NT2/D1 (cell line): ENCODE results near the gene SFXN5.

Experiments
- DNase-seq: peaks from one replicate; pipeline ENCODE4 v3.0.0-alpha.2; 2011; ENCODE audit warnings: low read depth, low spot score
- H3K27me3 ChIP-seq: 2 replicates; pipeline ENCODE4 v1.6.0; 2011; ENCODE audit warnings: mild to moderate bottlenecking; ENCODE audit not compliant: insufficient read length, insufficient read depth
- H3K36me3 ChIP-seq: 2 replicates; pipeline ENCODE4 v1.6.1; 2011; ENCODE audit warnings: mild to moderate bottlenecking, low read length, mixed read lengths; ENCODE audit not compliant: insufficient read depth, insufficient read length
- H3K4me1 ChIP-seq: 2 replicates; pipeline ENCODE4 v1.5.1; 2011; ENCODE audit not compliant: insufficient read depth, insufficient read length
- H3K4me3 ChIP-seq: 2 replicates; pipeline ENCODE4 v1.5.1; 2011; ENCODE audit warnings: low read depth; ENCODE audit not compliant: insufficient read length
- H3K9ac ChIP-seq: 2 replicates; pipeline ENCODE4 v1.6.0; 2011; ENCODE audit warnings: low read depth; ENCODE audit not compliant: insufficient read length
- H3K9me3 ChIP-seq: 2 replicates; pipeline ENCODE4 v1.5.1; 2011; ENCODE audit warnings: mild to moderate bottlenecking, low read length; ENCODE audit not compliant: insufficient read depth
- SUZ12 ChIP-seq: IDR thresholded peaks from 2 replicates; pipeline ENCODE4 v1.6.1; 2011; ENCODE audit not compliant: insufficient read length, insufficient read depth; ENCODE audit errors: extremely low read depth
- YY1 ChIP-seq: IDR thresholded peaks from 2 replicates; pipeline ENCODE4 v1.6.1; 2011; ENCODE audit not compliant: insufficient read length, insufficient read depth
- ZNF274 ChIP-seq: IDR thresholded peaks from 2 replicates; pipeline ENCODE4 v1.6.1; 2011; ENCODE audit warnings: mild to moderate bottlenecking, low read depth, low read length

The SFXN5 gene

DNA sequence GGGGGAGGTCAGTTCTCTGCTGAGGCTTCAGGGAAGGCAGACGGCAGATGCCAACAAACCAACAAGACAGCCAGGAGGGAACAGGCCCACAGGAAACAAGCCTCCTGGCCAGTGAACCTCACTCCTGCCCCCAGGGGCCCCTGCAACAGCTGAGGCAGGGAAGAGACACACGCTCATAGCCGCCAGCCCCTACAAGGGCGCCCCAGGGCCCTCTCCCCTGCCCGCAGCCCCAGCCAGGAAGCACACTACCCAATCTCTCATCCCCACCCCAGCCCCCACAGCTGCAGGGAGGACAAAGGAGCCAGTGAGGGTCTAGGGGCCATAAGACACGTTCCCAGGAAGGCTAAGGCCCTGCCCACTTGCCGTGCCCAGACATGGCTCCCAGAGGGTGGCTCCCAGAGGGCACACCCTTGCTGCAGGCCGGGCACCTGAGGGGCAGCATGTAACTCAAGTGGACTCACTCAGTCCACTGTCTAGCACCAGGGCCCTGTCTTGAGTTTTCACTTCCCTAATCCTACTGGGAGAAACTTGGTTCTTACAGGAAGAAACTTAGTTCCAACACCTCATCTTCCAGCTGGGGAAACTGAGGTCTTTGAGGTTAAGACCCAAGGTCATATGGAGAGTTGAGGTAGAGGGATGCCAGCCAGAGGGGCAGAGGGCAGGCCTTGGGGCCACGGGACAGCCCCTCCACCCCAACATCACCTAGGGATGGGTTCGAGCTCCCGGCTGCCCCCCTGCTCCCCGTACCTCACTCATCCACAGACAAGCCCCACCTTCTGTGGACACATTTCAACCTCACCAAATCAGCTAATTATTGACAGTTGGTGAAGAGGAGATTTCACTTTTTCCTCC lies 116.9 kb downstream of the SFXN5 start:
- no peak overlapping the region for H3K4me3 ChIP-seq
- DNase-seq = no peak
- no peak overlapping the region for H3K9ac ChIP-seq
- no peak for TF ChIP-seq YY1
- no peak for TF ChIP-seq ZNF274
- TF ChIP-seq SUZ12 = no peak
- peaks cover 11% of the 10 kb centered on the region for H3K4me1 ChIP-seq
- H3K9me3 ChIP-seq = no peaks in the 10 kb centered on the region
- H3K27me3 ChIP-seq = no peaks in the 10 kb centered on the region
- peaks cover 32% of the 10 kb centered on the region for H3K36me3 ChIP-seq

- Histone ChIP-seq H3K36me3 (peaks cover 32% of the 10 kb centered on the region), H3K9me3 (no peaks in the 10 kb centered on the region), H3K27me3 (no peaks in the 10 kb centered on the region), H3K9ac (no peak overlapping the region), H3K4me1 (peaks cover 11% of the 10 kb centered on the region), H3K4me3 (no peak overlapping the region)
- DNase-seq = no peak
- TF ChIP-seq SUZ12 = no peak
- no peak for TF ChIP-seq ZNF274
- TF ChIP-seq YY1 = no peak
Measured at GRCh38 chr2:72953976-72954375, 117.5 kb downstream of the SFXN5 start.

GRCh38 chr2:72953528-72953927 lies 118.0 kb downstream of the SFXN5 start:
- DNase-seq = no peak
- peaks cover 11% of the 10 kb centered on the region for H3K4me1 ChIP-seq
- H3K36me3 ChIP-seq = peaks cover 30% of the 10 kb centered on the region
- no peaks in the 10 kb centered on the region for H3K27me3 ChIP-seq
- TF ChIP-seq SUZ12 = no peak
- TF ChIP-seq YY1 = no peak
- TF ChIP-seq ZNF274 = no peak
- no peak overlapping the region for H3K4me3 ChIP-seq
- H3K9ac ChIP-seq = no peak overlapping the region
- no peaks in the 10 kb centered on the region for H3K9me3 ChIP-seq

DNA sequence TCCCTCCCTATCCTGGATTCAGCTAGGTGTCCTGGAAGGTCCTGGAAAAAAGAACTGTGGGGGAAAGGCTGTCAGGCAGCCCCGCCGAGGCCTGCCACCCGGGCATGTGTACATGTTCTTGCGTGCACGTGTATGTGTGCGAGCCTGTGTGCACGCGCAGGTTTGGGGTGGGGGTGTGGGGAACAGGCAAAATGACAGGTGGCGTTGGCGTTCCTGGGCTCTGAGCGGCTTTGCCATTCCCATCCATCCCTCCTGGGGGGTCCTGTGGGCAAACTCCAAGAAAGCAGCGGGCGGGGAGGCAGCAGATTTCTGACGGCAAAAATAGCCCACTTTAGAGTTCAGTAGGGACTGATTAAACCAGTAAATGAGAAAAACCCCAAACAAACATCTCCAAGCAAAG lies 118.6 kb downstream of the SFXN5 start:
- Histone ChIP-seq H3K27me3 (no peaks in the 10 kb centered on the region), H3K4me3 (no peak overlapping the region), H3K4me1 (peaks cover 11% of the 10 kb centered on the region), H3K9me3 (no peaks in the 10 kb centered on the region), H3K9ac (no peak overlapping the region), H3K36me3 (peaks cover 25% of the 10 kb centered on the region)
- no peak for DNase-seq
- TF ChIP-seq SUZ12 (no peak), YY1 (no peak), ZNF274 (no peak)

DNA sequence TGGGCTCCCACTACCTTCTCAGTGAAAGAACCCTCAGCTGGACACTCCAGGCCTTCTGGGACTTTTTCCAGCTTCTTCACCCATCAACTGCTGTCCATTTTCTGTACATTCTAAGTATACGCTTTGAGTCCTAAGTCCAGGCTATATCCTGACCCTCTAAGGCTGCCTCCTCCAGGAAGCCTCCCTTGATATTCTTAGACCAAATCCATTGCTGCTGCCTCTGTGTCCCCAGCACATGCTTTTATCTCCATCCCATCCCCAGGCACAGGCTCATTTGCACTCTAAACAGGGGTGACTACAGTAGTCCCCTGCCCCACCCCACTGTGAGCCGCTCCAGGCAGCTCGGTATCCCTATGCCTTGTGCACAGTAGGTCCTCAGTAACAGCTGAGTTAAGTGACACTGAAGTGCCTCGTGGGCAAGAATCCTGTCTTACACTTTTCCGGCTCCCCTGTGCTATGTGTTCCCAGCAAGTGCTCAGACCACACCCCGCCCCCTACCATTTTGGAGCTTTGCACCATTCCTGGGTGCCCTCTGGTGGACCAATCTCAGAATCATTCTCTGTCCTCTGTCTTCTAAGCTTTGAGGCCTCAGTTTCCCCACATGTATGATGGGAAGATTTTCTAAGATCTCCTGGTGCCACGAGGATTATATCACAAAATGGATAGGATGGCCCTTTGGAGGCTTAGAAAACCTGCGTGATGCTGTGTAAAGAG lies 119.2 kb downstream of the SFXN5 start:
- peaks cover 19% of the 10 kb centered on the region for H3K36me3 ChIP-seq
- H3K9ac ChIP-seq = no peak overlapping the region
- no peak for DNase-seq

GRCh38 chr2:72951303-72952095 lies 120.0 kb downstream of the SFXN5 start:
- peak; percentile 44 for DNase-seq
- H3K27me3 ChIP-seq = no peaks in the 10 kb centered on the region
- H3K4me1 ChIP-seq = peaks cover 11% of the 10 kb centered on the region
- no peak overlapping the region for H3K4me3 ChIP-seq
- no peak overlapping the region for H3K9ac ChIP-seq
- no peaks in the 10 kb centered on the region for H3K9me3 ChIP-seq
- H3K36me3 ChIP-seq = peaks cover 12% of the 10 kb centered on the region
- TF ChIP-seq ZNF274 (no peak), SUZ12 (no peak), YY1 (no peak)

More for the DNA sequence above, 119.2 kb downstream of the SFXN5 start:
- Histone ChIP-seq H3K27me3 (no peaks in the 10 kb centered on the region), H3K4me3 (no peak overlapping the region), H3K9me3 (no peaks in the 10 kb centered on the region), H3K4me1 (peaks cover 11% of the 10 kb centered on the region)
- TF ChIP-seq YY1 (no peak), SUZ12 (no peak), ZNF274 (no peak)
